Measurements from ENCODE around the gene GABRG3.

The GABRG3 gene

GRCh38 chr15:26970712-26971210 lies at the start of gene GABRG3:
GABRG3 (plus strand) TSS chr15:26971181.
- DNase-seq: peak; percentile 24

GRCh38 chr15:26921433-26921832 lies 49.5 kb upstream of the GABRG3 start:
- DNase-seq: no peak

- no peak for DNase-seq
These were observed 44.9 kb upstream of the GABRG3 start for GRCh38 chr15:26926081-26926480.

GRCh38 chr15:26928051-26928450 lies 42.9 kb upstream of the GABRG3 start:
- DNase-seq: no peak

GRCh38 chr15:26929588-26929987 lies 41.4 kb upstream of the GABRG3 start:
- DNase-seq: no peak

- no peak for DNase-seq
These were observed 36.1 kb upstream of the GABRG3 start for GRCh38 chr15:26934848-26935247.

- no peak for DNase-seq
These were observed 35.7 kb upstream of the GABRG3 start for GRCh38 chr15:26935322-26935721.

- no peak for DNase-seq
These were observed 34.5 kb upstream of the GABRG3 start for GRCh38 chr15:26936502-26936901.

- DNase-seq: no peak
These were observed 33.8 kb upstream of the GABRG3 start for GRCh38 chr15:26937134-26937533.

- no peak for DNase-seq
These were observed 31.6 kb upstream of the GABRG3 start for GRCh38 chr15:26939398-26939797.

GRCh38 chr15:26941489-26941888 lies 29.5 kb upstream of the GABRG3 start:
- DNase-seq: no peak

GRCh38 chr15:26943866-26944265 lies 27.1 kb upstream of the GABRG3 start:
- DNase-seq: no peak

- no peak for DNase-seq
These were observed 25.9 kb upstream of the GABRG3 start for GRCh38 chr15:26945046-26945445.

- no peak for DNase-seq
These were observed 21.0 kb upstream of the GABRG3 start for GRCh38 chr15:26950001-26950400.

- no peak for DNase-seq
These were observed 16.6 kb upstream of the GABRG3 start for GRCh38 chr15:26954403-26954802.

- peak; percentile 59 for DNase-seq
These were observed 3.2 kb upstream of the GABRG3 start for GRCh38 chr15:26967719-26968269.

GRCh38 chr15:26968806-26969205 lies 2.2 kb upstream of the GABRG3 start:
- no peak for DNase-seq

- no peak for DNase-seq
These were observed 464 bp downstream of the GABRG3 start for GRCh38 chr15:26971271-26972018.

- no peak for DNase-seq
These were observed 1.7 kb downstream of the GABRG3 start for GRCh38 chr15:26972636-26973035.

GRCh38 chr15:26974120-26974780 lies 3.3 kb downstream of the GABRG3 start:
- no peak for DNase-seq

- DNase-seq: no peak
These were observed 10.5 kb downstream of the GABRG3 start for GRCh38 chr15:26981492-26981891.

- no peak for DNase-seq
These were observed 12.8 kb downstream of the GABRG3 start for GRCh38 chr15:26983822-26984221.

- DNase-seq: no peak
These were observed 14.1 kb downstream of the GABRG3 start for GRCh38 chr15:26985050-26985449.

GRCh38 chr15:26996250-26996649 lies 25.3 kb downstream of the GABRG3 start:
- DNase-seq: no peak
